ENCODE measurements around the gene FAM171A2. TPM values are rescaled to one million over a fixed set of nuclear protein-coding genes. Genes with fewer than 3 reads are reported as not detected.

Gene FAM171A2
- total and polyA plus RNA-seq, 2 of the 4 experiments (the other 2 are of a cell fraction) = 3.2 to 5.9 TPM

- Histone ChIP-seq H3K18ac (ENCODE audit: low read depth, low read length) (no peak overlapping the region), H4K20me1 (ENCODE audit: insufficient read depth, low read length) (no peaks in the 10 kb centered on the region), H2AK5ac (ENCODE audit: low read depth, low read length) (0 out of 2 replicates have a peak overlapping the region, but pooled peaks have one; percentile 59), H3K56ac (ENCODE audit: extremely low read depth, insufficient read depth, low read length) (no peak overlapping the region), H4K5ac (ENCODE audit: low read depth, low read length) (no peak overlapping the region), H3K4me3 (ENCODE audit: insufficient read depth, low read depth, low read length) (no peak overlapping the region), H3K9ac (ENCODE audit: low read depth, low read length) (no peak overlapping the region), H2BK120ac (ENCODE audit: low read depth, low read length) (no peak overlapping the region), H3K27me3 (ENCODE audit: control insufficient read depth, insufficient read depth, low read length) (peaks cover 8% of the 10 kb centered on the region; the same call in 1 of the 2 replicates), H3K14ac (replicated peaks; ENCODE audit: low read depth, low read length) (no peak overlapping the region), H3K4me1 (ENCODE audit: control insufficient read depth, insufficient read depth, low read length) (peaks cover 4% of the 10 kb centered on the region; the same call in 1 of the 2 replicates), H3K9me1 (ENCODE audit: insufficient read depth, low read length) (0 out of 2 replicates have a peak, but pooled peaks cover 5% of the 10 kb centered on the region), H2BK20ac (ENCODE audit: low read depth, low read length) (no peak overlapping the region), H3K4ac (ENCODE audit: low read depth, low read length) (no peak overlapping the region), H3K27ac (ENCODE audit: insufficient read depth, low read length) (no peak overlapping the region), H2BK5ac (ENCODE audit: low read depth, low read length, poor library complexity, severe bottlenecking) (no peak overlapping the region), H4K91ac (ENCODE audit: insufficient read depth, low read depth, low read length) (no peak overlapping the region), H4K8ac (ENCODE audit: low read depth in 2 of 2, low read length in 2 of 2) (no peak overlapping the region), H3K79me1 (ENCODE audit: low read depth in 1 of 2, low read length in 2 of 2) (no peaks in the 10 kb centered on the region), H3K36me3 (ENCODE audit: control insufficient read depth, insufficient read depth, low read length) (no peaks in the 10 kb centered on the region), H2BK15ac (ENCODE audit: low read depth, low read length) (no peak overlapping the region), H2AFZ (replicated peaks; ENCODE audit: low read length, poor library complexity) (peak overlapping the region; percentile 85), H3K23ac (ENCODE audit: low read depth, low read length) (no peak overlapping the region), H3K4me2 (ENCODE audit: low read depth, low read length) (no peak overlapping the region), H2AK9ac (replicated peaks; ENCODE audit: low read depth, low read length, poor library complexity) (peak overlapping the region; percentile 55), H3K9me3 (ENCODE audit: control insufficient read depth, insufficient read depth, low read length) (no peaks in the 10 kb centered on the region)
- in situ Hi-C loops (cut with MboI; ENCODE audit: low sequenced_read_pairs) (no loop called here), intact Hi-C loops (cut with micrococcal nuclease) (no loop called here), dilution Hi-C loops (cut with HindIII; ENCODE audit: low sequenced_read_pairs, unreplicated experiment) (no loop called here)
- WGBS, 2 experiments (ENCODE audit: extremely low coverage in 2 of 2, insufficient read length in 1 of 2) = no CpG with 5 or more reads among the region's 7 CpGs
- DNase-seq = peak; percentile 58
- no peak for ATAC-seq (ENCODE audit: low read depth)
- TF ChIP-seq RFX5 (IDR thresholded peaks at IDR 0.05; ENCODE audit: low read depth, low read length) (no peak), SMC3 (IDR thresholded peaks at IDR 0.05; ENCODE audit: low read depth, low read length) (peak; percentile 60), ELK1 (IDR thresholded peaks at IDR 0.05; ENCODE audit: borderline replicate concordance, low read depth, low read length) (no peak), CTCF (conservative IDR thresholded peaks at IDR 0.05; ENCODE audit: low read depth, low read length) (peak; percentile 75), RAD21 (IDR thresholded peaks at IDR 0.05; ENCODE audit: low read length) (peak; percentile 71), CEBPB (IDR thresholded peaks at IDR 0.05; ENCODE audit: low read depth, low read length) (no peak), POLR2A (IDR thresholded peaks at IDR 0.05; ENCODE audit: low read depth, low read length) (no peak), MXI1 (IDR thresholded peaks at IDR 0.05; ENCODE audit: borderline replicate concordance, low read depth, low read length) (no peak), BHLHE40 (IDR thresholded peaks at IDR 0.05; ENCODE audit: low read depth, low read length) (peak; percentile 42; the same call in 1 of the 2 replicates), NFE2L2 (IDR thresholded peaks at IDR 0.05; ENCODE audit: low read depth, low read length) (no peak)
- POLR2A ChIA-PET (ENCODE audit: unreplicated experiment) = interaction anchor here (0.6 kb wide), 1 partner anchor 110 kb away, joined by 3 read pairs; no protein-coding TSS in a partner anchor
- BruUV-seq (replicated peaks) = no TSS peak
- CTCF ChIA-PET = interaction anchor here (0.6 to 1.1 kb wide), 6 partner anchors 41 to 1133 kb away, joined by 3 to 7 read pairs (median 3); no protein-coding TSS in a partner anchor
Observed at GRCh38 chr17:44331249-44331760, 32.3 kb downstream of the FAM171A2 start.

Data from IMR-90 (cell line).